H9 (cell line): ENCODE results near the gene NKAIN2. TPM values are rescaled to one million over a fixed set of nuclear protein-coding genes. Genes with fewer than 3 reads are reported as not detected.

ENCODE experiments used
- DNase-seq: peaks from one replicate; pipeline ENCODE4 v3.0.0-alpha.2; 2017
- H2AFZ ChIP-seq: one replicate; pipeline ENCODE4 v1.6.1; 2013; ENCODE audit warnings: mild to moderate bottlenecking, low read length, control low read depth, moderate library complexity
- H2AK5ac ChIP-seq: 2 replicates; pipeline ENCODE4 v1.6.1; 2013; ENCODE audit warnings: low read length, control low read depth, mixed read lengths; ENCODE audit not compliant: insufficient read length
- H2BK120ac ChIP-seq: one replicate; pipeline ENCODE4 v1.6.1; 2013; ENCODE audit warnings: low read depth, mild to moderate bottlenecking, low read length, control low read depth, inconsistent platforms; ENCODE audit not compliant: poor library complexity, severe bottlenecking
- H2BK12ac ChIP-seq: 2 replicates; pipeline ENCODE4 v1.6.1; 2013; ENCODE audit warnings: low read length, control low read depth, mixed read lengths, low read depth; ENCODE audit not compliant: insufficient read length
- H2BK15ac ChIP-seq: 2 replicates; pipeline ENCODE4 v1.6.1; 2013; ENCODE audit warnings: low read depth, low read length, control low read depth
- H2BK20ac ChIP-seq: one replicate; pipeline ENCODE4 v1.6.1; 2013; ENCODE audit warnings: low read depth, mild to moderate bottlenecking, low read length, control low read depth, inconsistent platforms; ENCODE audit not compliant: poor library complexity, severe bottlenecking
- H2BK5ac ChIP-seq: 2 replicates; pipeline ENCODE4 v1.6.1; 2013; ENCODE audit warnings: low read length, control low read depth, mixed read lengths; ENCODE audit not compliant: insufficient read length
- H3K14ac ChIP-seq: 2 replicates; pipeline ENCODE4 v1.6.1; 2013; ENCODE audit warnings: low read length, control low read depth; ENCODE audit not compliant: insufficient read depth
- H3K18ac ChIP-seq: 2 replicates; pipeline ENCODE4 v1.6.1; 2013; ENCODE audit warnings: low read depth, mild to moderate bottlenecking, mixed read lengths, low read length, control low read depth; ENCODE audit not compliant: insufficient read length
- H3K23ac ChIP-seq: 2 replicates; pipeline ENCODE4 v1.6.1; 2013; ENCODE audit warnings: low read length, control low read depth, mixed read lengths, low read depth; ENCODE audit not compliant: insufficient read length
- H3K23me2 ChIP-seq: 2 replicates; pipeline ENCODE4 v1.6.1; 2013; ENCODE audit warnings: low read depth, mild to moderate bottlenecking, mixed read lengths, low read length, control low read depth; ENCODE audit not compliant: insufficient read length, poor library complexity, severe bottlenecking
- H3K27ac ChIP-seq: 2 replicates; pipeline ENCODE4 v1.5.1; 2013; ENCODE audit warnings: low read length, control low read depth, mixed read lengths, low read depth; ENCODE audit not compliant: insufficient read length
- H3K27me3 ChIP-seq: 2 replicates; pipeline ENCODE4 v1.6.1; 2013; ENCODE audit warnings: low read length, control low read depth, inconsistent platforms; ENCODE audit not compliant: insufficient read depth
- H3K4ac ChIP-seq: 2 replicates; pipeline ENCODE4 v1.6.1; 2013; ENCODE audit warnings: low read depth, mild to moderate bottlenecking, control low read depth, inconsistent platforms, low read length, moderate library complexity
- H3K4me1 ChIP-seq: 2 replicates; pipeline ENCODE4 v1.6.1; 2013; ENCODE audit warnings: low read length, control low read depth, inconsistent platforms; ENCODE audit not compliant: insufficient read depth
- H3K4me2 ChIP-seq: 2 replicates; pipeline ENCODE4 v1.6.1; 2013; ENCODE audit warnings: low read length, control low read depth, mixed read lengths; ENCODE audit not compliant: insufficient read length, insufficient read depth
- H3K56ac ChIP-seq: 2 replicates; pipeline ENCODE4 v1.6.1; 2013; ENCODE audit warnings: low read depth, mild to moderate bottlenecking, mixed read lengths, low read length, control low read depth; ENCODE audit not compliant: insufficient read length
- H3K79me1 ChIP-seq: 2 replicates; pipeline ENCODE4 v1.6.1; 2013; ENCODE audit warnings: low read depth, mild to moderate bottlenecking, moderate library complexity, low read length, control low read depth, inconsistent platforms; ENCODE audit not compliant: insufficient read depth, poor library complexity, severe bottlenecking
- H3K79me2 ChIP-seq: 2 replicates; pipeline ENCODE4 v1.6.1; 2013; ENCODE audit warnings: low read length, control low read depth, inconsistent platforms; ENCODE audit not compliant: insufficient read depth
- H3K9ac ChIP-seq: 2 replicates; pipeline ENCODE4 v1.6.1; 2013; ENCODE audit warnings: low read length, control low read depth, mixed read lengths; ENCODE audit not compliant: insufficient read length; ENCODE audit errors: extremely low read depth
- H3K9me3 ChIP-seq: one replicate; pipeline ENCODE4 v1.6.1; 2013; ENCODE audit warnings: low read depth, low read length, inconsistent platforms; ENCODE audit not compliant: control insufficient read depth
- H3T11ph ChIP-seq: one replicate; pipeline ENCODE4 v1.6.1; 2013; ENCODE audit warnings: mild to moderate bottlenecking, low read length, control low read depth, inconsistent platforms
- H4K20me1 ChIP-seq: one replicate; pipeline ENCODE4 v1.6.1; 2013; ENCODE audit not compliant: control insufficient read depth, insufficient read length, insufficient read depth
- H4K5ac ChIP-seq: 2 replicates; pipeline ENCODE4 v1.6.1; 2013; ENCODE audit warnings: low read depth, mild to moderate bottlenecking, mixed read lengths, low read length, control low read depth; ENCODE audit not compliant: insufficient read length
- H4K8ac ChIP-seq: replicated peaks from 2 replicates; pipeline ENCODE4 v1.6.1; 2013; ENCODE audit warnings: low read length, control low read depth, mixed read lengths, low read depth; ENCODE audit not compliant: insufficient read length
- H4K91ac ChIP-seq: 2 replicates; pipeline ENCODE4 v1.6.1; 2013; ENCODE audit warnings: low read depth, mild to moderate bottlenecking, moderate library complexity, mixed read lengths, low read length, control low read depth; ENCODE audit not compliant: insufficient read length
- H3K27ac Mint-ChIP-seq, 3 experiments: 2 replicates in 2 of 3; 3 replicates in 1 of 3; pipeline ENCODE4 v1.8.0; 2020 to 2021; ENCODE audit warnings: mixed read lengths in 3 of 3, mild to moderate bottlenecking in 1 of 3, moderate library complexity in 1 of 3
- H3K27me3 Mint-ChIP-seq: 2 replicates; pipeline ENCODE4 v1.8.0; 2021; ENCODE audit warnings: low read depth, mild to moderate bottlenecking, moderate library complexity, mixed read lengths
- H3K36me3 Mint-ChIP-seq, 3 experiments: 2 replicates in 2 of 3; 3 replicates in 1 of 3; pipeline ENCODE4 v1.8.0; 2020 to 2021; ENCODE audit warnings: low read depth in 3 of 3, mixed read lengths in 3 of 3; ENCODE audit not compliant: insufficient read depth in 1 of 3
- H3K4me1 Mint-ChIP-seq, 2 experiments: 2 replicates each; pipeline ENCODE4 v1.8.0; 2020; ENCODE audit warnings: mixed read lengths in 2 of 2
- H3K4me3 Mint-ChIP-seq, 2 experiments: 2 replicates in 1 of 2; 3 replicates in 1 of 2; pipeline ENCODE4 v1.8.0; 2020 to 2021; ENCODE audit warnings: mild to moderate bottlenecking in 2 of 2, mixed read lengths in 2 of 2, moderate library complexity in 1 of 2
- H3K9me3 Mint-ChIP-seq, 2 experiments: 2 replicates in 1 of 2; 3 replicates in 1 of 2; pipeline ENCODE4 v1.8.0; 2020; ENCODE audit warnings: mild to moderate bottlenecking in 2 of 2, mixed read lengths in 2 of 2, moderate library complexity in 1 of 2
- WGBS: extraction: QIAGEN DNeasy Blood & Tissue Kit; methylation state at CpG from one replicate; pipeline ENCODE4 v1.1.7; 2013; ENCODE audit warnings: missing lambda C conversion rate, low lambda C conversion rate, mixed read lengths; ENCODE audit not compliant: insufficient read length; ENCODE audit errors: extremely low coverage; 5-methylcytosine and 5-hydroxymethylcytosine counted together
- total RNA-seq: library from RNA; stranded (reverse); gene quantifications from 2 replicates; pipeline ENCODE4 v1.2.1, GENCODE V29; 2021
- TF ChIP-seq, protein P1 (sequence below): fragments of 200-600 bp; sonication (generic); conservative IDR thresholded peaks from 3 replicates; pipeline ENCODE4 v1.8.0; 2021; ENCODE audit warnings: antibody characterized with exemption, mild to moderate bottlenecking

The NKAIN2 gene
- total RNA-seq, 1 experiment from 2014 or later = 0.17 TPM

DNA sequence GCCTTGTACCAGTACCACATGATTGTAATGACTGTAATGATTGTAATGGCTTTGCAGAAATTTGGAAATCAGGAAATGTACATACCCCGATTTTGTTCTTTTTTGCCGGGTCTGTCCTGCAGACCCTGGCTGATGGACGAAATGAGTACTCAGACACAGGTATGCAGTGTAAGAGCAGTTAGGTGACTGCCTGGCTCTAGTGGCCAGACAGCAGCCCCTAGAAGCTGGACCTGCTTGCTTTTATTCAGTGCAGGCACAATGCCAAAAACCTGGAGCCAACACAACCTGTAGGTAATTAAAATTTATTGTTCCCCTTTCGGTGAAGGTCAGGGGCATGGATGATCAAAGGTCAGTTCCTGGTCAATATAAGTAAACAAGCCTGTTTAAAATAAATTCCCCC lies 346.0 kb downstream of the NKAIN2 start:
- Histone ChIP-seq H3K9ac (no peak overlapping the region), H3K14ac (no peak overlapping the region), H3T11ph (no peak overlapping the region), H3K23ac (no peak overlapping the region), H2AFZ (no peak overlapping the region), H2BK20ac (no peak overlapping the region), H2AK5ac (no peak overlapping the region), H3K27ac (no peak overlapping the region), H3K4me2 (no peak overlapping the region), H4K20me1 (no peaks in the 10 kb centered on the region), H4K91ac (no peak overlapping the region), H3K56ac (no peak overlapping the region), H3K79me2 (no peaks in the 10 kb centered on the region), H2BK15ac (no peak overlapping the region), H2BK5ac (no peak overlapping the region), H3K4me1 (no peaks in the 10 kb centered on the region; the same call in 1 of the 2 replicates), H3K18ac (no peak overlapping the region), H4K8ac (no peak overlapping the region), H3K4ac (no peak overlapping the region), H2BK12ac (no peak overlapping the region), H3K23me2 (no peaks in the 10 kb centered on the region), H4K5ac (no peak overlapping the region), H2BK120ac (no peak overlapping the region), H3K27me3 (no peaks in the 10 kb centered on the region), H3K9me3 (no peaks in the 10 kb centered on the region), H3K79me1 (no peaks in the 10 kb centered on the region)
- TF ChIP-seq, protein P1, sequence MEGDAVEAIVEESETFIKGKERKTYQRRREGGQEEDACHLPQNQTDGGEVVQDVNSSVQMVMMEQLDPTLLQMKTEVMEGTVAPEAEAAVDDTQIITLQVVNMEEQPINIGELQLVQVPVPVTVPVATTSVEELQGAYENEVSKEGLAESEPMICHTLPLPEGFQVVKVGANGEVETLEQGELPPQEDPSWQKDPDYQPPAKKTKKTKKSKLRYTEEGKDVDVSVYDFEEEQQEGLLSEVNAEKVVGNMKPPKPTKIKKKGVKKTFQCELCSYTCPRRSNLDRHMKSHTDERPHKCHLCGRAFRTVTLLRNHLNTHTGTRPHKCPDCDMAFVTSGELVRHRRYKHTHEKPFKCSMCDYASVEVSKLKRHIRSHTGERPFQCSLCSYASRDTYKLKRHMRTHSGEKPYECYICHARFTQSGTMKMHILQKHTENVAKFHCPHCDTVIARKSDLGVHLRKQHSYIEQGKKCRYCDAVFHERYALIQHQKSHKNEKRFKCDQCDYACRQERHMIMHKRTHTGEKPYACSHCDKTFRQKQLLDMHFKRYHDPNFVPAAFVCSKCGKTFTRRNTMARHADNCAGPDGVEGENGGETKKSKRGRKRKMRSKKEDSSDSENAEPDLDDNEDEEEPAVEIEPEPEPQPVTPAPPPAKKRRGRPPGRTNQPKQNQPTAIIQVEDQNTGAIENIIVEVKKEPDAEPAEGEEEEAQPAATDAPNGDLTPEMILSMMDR = no peak
- Mint-ChIP-seq H3K4me1 (no peaks in the 10 kb centered on the region), H3K27ac (no peak overlapping the region), H3K4me3 (no peak overlapping the region), H3K9me3 (no peaks in the 10 kb centered on the region), H3K36me3 (no peaks in the 10 kb centered on the region), H3K27me3 (no peaks in the 10 kb centered on the region; the same call in 1 of the 2 replicates)
- no peak for DNase-seq
- WGBS = no CpG with 5 or more reads among the region's 4 CpGs
